Psoas muscle (tissue), 8 donors: ENCODE measurements around the gene BRD2. TPM values are rescaled to one million over a fixed set of nuclear protein-coding genes. Genes with fewer than 3 reads are reported as not detected.

Experiments used
- ATAC-seq, 4 donors: fragments of 200-7000 bp; cut with Tn5 transposase; one replicate each; pipeline ENCODE4 v1.9.1; 2020; ENCODE audit warnings: moderate library complexity in 3 of 4, mild to moderate bottlenecking in 2 of 4
- DNase-seq, 2 donors: peaks; one replicate each; pipeline ENCODE4 v3.0.0-alpha.2; 2020
- H3K27ac ChIP-seq: fragments of 200-600 bp; one replicate; pipeline ENCODE4 v1.8.0; 2022
- H3K27me3 ChIP-seq, 3 donors: fragments of 200-600 bp in 1 of 3; one replicate each; pipeline versions ENCODE4 v1.6.1 to v1.8.0; 2013 to 2022; ENCODE audit warnings: low read length in 2 of 3, mild to moderate bottlenecking in 2 of 3, moderate library complexity in 1 of 3; ENCODE audit not compliant: insufficient read depth in 3 of 3
- H3K36me3 ChIP-seq, 2 donors: fragments of 200-600 bp in 1 of 2; one replicate each; pipeline versions ENCODE4 v1.6.1 to v1.8.0; 2013 to 2022; ENCODE audit warnings: low read depth in 1 of 2, mild to moderate bottlenecking in 1 of 2, moderate library complexity in 1 of 2; ENCODE audit not compliant: insufficient read depth in 1 of 2
- H3K4me1 ChIP-seq: fragments of 200-600 bp; one replicate; pipeline ENCODE4 v1.8.0; 2022
- H3K4me3 ChIP-seq: fragments of 200-600 bp; one replicate; pipeline ENCODE4 v1.8.0; 2022; ENCODE audit warnings: mild to moderate bottlenecking
- H3K9me3 ChIP-seq: fragments of 200-600 bp; one replicate; pipeline ENCODE4 v1.8.0; 2022
- CTCF ChIP-seq: fragments of 200-600 bp; IDR thresholded peaks from one replicate; pipeline ENCODE4 v1.8.0; 2022; ENCODE audit warnings: antibody characterized with exemption
- WGBS, 3 donors: extraction: QIAGEN DNeasy Blood & Tissue Kit; methylation state at CpG; one replicate each; pipeline versions ENCODE4 v1.1.6 to v1.1.7; 2013; 5-methylcytosine and 5-hydroxymethylcytosine counted together
- intact Hi-C, 2 donors: fragments of 100-400 bp; cut with DNase I; formaldehyde crosslinking; loops; one replicate each; pipeline versions ENCODE4 v1.11.0 to v1.14.2; 2022
- long read RNA-seq, 2 donors: library from polyadenylated mRNA; unstranded; transcript quantifications; one replicate each; pipeline ENCODE4 v2.0.0, GENCODE V29; 2021
- polyA plus RNA-seq, 3 donors: library from polyadenylated mRNA; stranded (reverse); fragments of 200-250 nt; gene quantifications; one replicate each; pipeline ENCODE4 v1.2.3, GENCODE V29; 2013
- total RNA-seq, 4 donors: library from RNA; stranded (reverse); fragmentation: NEBNext Ultra II Directional in 2 of 4; extraction: Animal tissue kit (Norgen Biotek cat#: 25700) in 2 of 4; gene quantifications; one replicate each; pipeline versions ENCODE4 v1.2.1 to v1.2.4, GENCODE V29; 2021 to 2023
- donor health status: healthy with polysubstance abuse.
- donor health status: DM: no; HTN: no; CAD: no; lungs with moderate emphysema.
- donor health status: Bipolar disorder and iron deficiency.
- donor health status: healthy.
- donor health status: DM: yes; HTN: yes; CAD: no.
- donor health status: DM: no; HTN: no; CAD: no.
- donor health status: DM: no; HTN: no; CAD: no.
- donor health status: DM: yes; HTN: yes; CAD: no.

Gene BRD2
- 100 to 1,000 TPM in 3 of 4 donors, 10 to 100 TPM in 1; 70.0 to 135 (median 115) TPM for total RNA-seq
- 10 to 100 TPM; 62.2 to 93.0 (median 64.4) TPM for polyA plus RNA-seq
- long read RNA-seq, donor 1, transcript BRD2-211 (3 exons, 759 nt), result minor isoform, 5 of 37 reads
- long read RNA-seq, donor 1, transcript BRD2-219 (9 exons, 2,338 nt), result major isoform, 14 of 37 reads
- long read RNA-seq, donor 1, partial matches to known transcripts, result 13 of 37 reads
- long read RNA-seq, donor 1, other reads (novel, unspliced or antisense), result 4 of 37 reads
- long read RNA-seq, donor 2, transcript BRD2-211 (3 exons, 759 nt), result minor isoform, 5 of 72 reads
- long read RNA-seq, donor 2, transcript BRD2-219 (9 exons, 2,338 nt), result major isoform, 18 of 72 reads
- long read RNA-seq, donor 2, partial matches to known transcripts, result 42 of 72 reads
- long read RNA-seq, donor 2, other reads (novel, unspliced or antisense), result 5 of 72 reads

DNA sequence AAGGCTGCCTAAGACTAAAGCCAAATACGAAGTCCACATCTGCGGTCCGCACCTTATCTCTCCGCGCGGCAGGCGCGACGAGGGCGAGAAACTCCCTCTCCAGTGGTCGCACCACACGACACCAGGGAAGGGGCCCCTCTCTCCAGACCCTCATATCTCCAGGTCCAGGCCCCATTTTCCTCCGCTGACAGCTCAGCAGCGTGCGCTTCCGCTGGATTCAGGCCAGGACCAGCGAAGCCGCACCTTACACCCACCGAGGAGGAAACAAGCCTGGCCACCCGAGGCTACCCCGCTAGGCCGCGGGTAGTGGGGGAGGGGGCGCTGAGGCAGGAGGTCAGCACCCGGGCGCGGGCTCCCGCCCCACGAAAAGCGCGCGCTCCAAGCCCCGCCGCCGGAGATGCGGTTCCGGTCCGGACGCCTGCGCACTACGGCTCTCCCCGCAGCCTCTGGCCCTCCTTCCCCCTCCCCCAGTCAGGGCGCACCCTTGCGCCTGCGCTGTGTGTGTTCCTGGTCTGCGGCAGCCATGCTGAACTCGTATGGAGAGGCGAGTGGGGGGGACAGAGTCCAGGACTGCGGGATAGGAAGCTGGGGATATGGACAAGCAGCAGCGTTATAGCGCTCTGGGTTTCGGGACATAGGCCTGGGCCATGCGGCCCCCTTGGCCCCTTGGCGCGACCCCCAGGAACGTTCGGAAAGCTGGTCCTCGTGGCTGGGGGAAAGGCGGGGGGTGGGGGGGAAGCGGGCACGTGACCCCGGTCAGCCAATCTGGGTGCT is at the start of gene BRD2:
TSS of gene BRD2 (plus strand) at position 502 of the 774 bp plus-strand sequence. CDS start 4,305 bp downstream, outside the sequence.
- H3K27ac ChIP-seq, result peak within 1 kb of the TSS; percentile 100
- H3K4me3 ChIP-seq, result peak within 1 kb of the TSS; percentile 79
- peak; percentile 97 to 99 for DNase-seq
- WGBS, 3 donors, result 0 to 1% (median 0%) methylated on average over 48 to 62 of the region's 62 CpGs
- intact Hi-C loops, result loop anchor here in 1 of 2 donors (5.0 kb wide), 1 partner anchor 36 kb away; no protein-coding TSS in a partner anchor
- peaks cover 5 to 12% of the 10 kb centered on the region in 2 donors for H3K36me3 ChIP-seq
- H3K27me3 ChIP-seq, result no peaks in the 10 kb centered on the region
- TF ChIP-seq CTCF, result no peak
- H3K4me1 ChIP-seq, result peaks cover 21% of the 10 kb centered on the region
- H3K9me3 ChIP-seq, result no peaks in the 10 kb centered on the region
- ATAC-seq, result peak; percentile 67 to 71 (median 70)

DNA sequence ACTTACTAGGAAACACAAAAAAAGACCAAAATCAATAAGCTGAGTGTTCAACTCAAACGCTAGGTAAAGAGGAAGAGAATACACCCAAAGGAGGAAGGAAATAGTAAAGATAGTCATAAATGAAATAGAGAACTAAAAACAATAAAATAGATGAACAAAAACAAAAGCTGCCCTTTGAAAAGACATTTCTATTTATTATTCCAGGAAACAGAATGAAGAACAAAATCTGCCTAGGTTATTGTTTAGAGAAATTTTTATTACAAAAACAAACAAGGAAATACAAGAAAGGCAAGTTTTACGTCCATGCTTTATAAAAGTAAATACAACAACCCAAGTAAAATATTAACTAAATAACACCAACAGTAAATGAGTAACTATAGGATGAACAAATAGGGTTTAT is 47.7 kb upstream of the BRD2 start:
- TF ChIP-seq CTCF, result no peak
- no peaks in the 10 kb centered on the region for H3K9me3 ChIP-seq
- DNase-seq (no peak), ATAC-seq (no peak)
- H3K4me3 ChIP-seq, result no peak overlapping the region
- H3K4me1 ChIP-seq, result no peaks in the 10 kb centered on the region
- intact Hi-C loops, result no loop called here
- 62 to 85% (median 84%) methylated on average over 2 of the region's 2 CpGs for WGBS, 3 donors
- H3K36me3 ChIP-seq, result no peaks in the 10 kb centered on the region
- H3K27ac ChIP-seq, result no peak overlapping the region
- H3K27me3 ChIP-seq, result peaks cover 0 to 3% (median 0%) of the 10 kb centered on the region in 3 donors

- TF ChIP-seq CTCF, result no peak
- H3K4me3 ChIP-seq, result no peak overlapping the region
- no peaks in the 10 kb centered on the region for H3K36me3 ChIP-seq
- DNase-seq (no peak), ATAC-seq (no peak)
- H3K27ac ChIP-seq, result no peak overlapping the region
- H3K27me3 ChIP-seq, result peaks cover 0 to 3% (median 0%) of the 10 kb centered on the region in 3 donors
- no peaks in the 10 kb centered on the region for H3K9me3 ChIP-seq
- intact Hi-C loops, result no loop called here
- no peaks in the 10 kb centered on the region for H3K4me1 ChIP-seq
- WGBS, 3 donors, result 93 to 96% (median 93%) methylated on average over 2 of the region's 2 CpGs
Measured at GRCh38 chr6:32922083-32922482, 46.3 kb upstream of the BRD2 start.

DNA sequence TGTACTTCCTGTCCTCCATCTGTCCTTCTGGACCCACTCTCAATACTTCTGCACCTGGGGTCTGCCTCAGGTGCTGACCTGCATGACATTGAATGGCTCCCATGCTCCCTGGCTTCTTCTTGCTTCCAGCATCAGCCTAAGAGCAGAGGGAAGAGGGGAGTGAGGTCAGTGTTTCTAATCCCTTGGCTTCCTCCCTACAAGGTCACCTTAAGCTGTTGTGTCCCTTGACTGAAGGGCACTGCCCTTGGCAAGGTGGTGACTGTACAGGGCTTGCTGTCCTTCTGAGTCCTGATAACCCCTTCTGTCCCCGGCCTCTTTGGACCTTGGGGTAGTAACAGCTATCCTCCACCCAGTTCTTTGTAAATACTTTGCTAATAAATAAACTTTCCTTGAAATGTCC is 37.2 kb upstream of the BRD2 start:
- intact Hi-C loops, result loop anchor here in 1 of 2 donors (5.0 kb wide), 2 partner anchors 36 to 44 kb away; partner anchors contain the start of gene BRD2
- Histone ChIP-seq H3K27me3 (no peaks in the 10 kb centered on the region), H3K27ac (no peak overlapping the region), H3K4me3 (no peak overlapping the region), H3K9me3 (no peaks in the 10 kb centered on the region), H3K36me3 (no peaks in the 10 kb centered on the region), H3K4me1 (no peaks in the 10 kb centered on the region)
- 0 to 4% (median 0%) methylated on average over 1 of the region's 1 CpG for WGBS, 3 donors
- DNase-seq (no peak), ATAC-seq (no peak)
- TF ChIP-seq CTCF, result no peak
